Measurements from ENCODE around the gene SHCBP1L. TPM values are rescaled to one million over a fixed set of nuclear protein-coding genes. Genes with fewer than 3 reads are reported as not detected.

Gene SHCBP1L
- polyA plus RNA-seq, 1 experiment, result not detected

DNA sequence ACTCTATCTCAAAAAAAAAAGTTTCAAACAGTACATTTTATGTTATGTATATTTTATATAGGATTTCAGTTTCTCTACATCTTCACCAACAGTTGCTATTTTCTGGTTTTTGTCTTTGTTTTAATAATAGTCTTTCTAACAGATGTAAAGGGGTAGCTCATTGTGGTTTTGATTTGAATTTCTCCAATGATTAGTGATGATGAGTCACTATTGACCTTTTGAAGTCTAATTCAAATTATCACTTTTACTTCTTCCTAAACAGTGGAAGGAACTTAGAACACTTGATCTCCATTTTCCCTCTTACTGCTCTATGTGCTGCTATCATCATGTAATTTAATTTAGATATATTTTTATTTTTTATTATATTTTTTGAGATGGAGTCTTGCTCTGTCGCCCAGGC lies 31.7 kb upstream of the SHCBP1L start:
- no peaks in the 10 kb centered on the region for H3K27me3 ChIP-seq (ENCODE audit: control insufficient read depth, insufficient read depth, low read length)
- H3K9me3 ChIP-seq (ENCODE audit: control insufficient read depth, insufficient read depth, low read length), result peaks cover 2% of the 10 kb centered on the region; the same call in 1 of the 2 replicates
- no peak overlapping the region for H3K4me3 ChIP-seq (ENCODE audit: low read depth, low read length)
- POLR2A ChIA-PET, result no interaction called here
- DNase-seq (ENCODE audit: low read depth, low spot score), result no peak
- H3K27ac ChIP-seq (ENCODE audit: low read depth, low read length), result no peak overlapping the region
- CTCF ChIA-PET, result interaction anchor here (0.7 kb wide), 1 partner anchor 297 kb away, joined by 3 read pairs; no protein-coding TSS in a partner anchor
- TF ChIP-seq, protein P1, sequence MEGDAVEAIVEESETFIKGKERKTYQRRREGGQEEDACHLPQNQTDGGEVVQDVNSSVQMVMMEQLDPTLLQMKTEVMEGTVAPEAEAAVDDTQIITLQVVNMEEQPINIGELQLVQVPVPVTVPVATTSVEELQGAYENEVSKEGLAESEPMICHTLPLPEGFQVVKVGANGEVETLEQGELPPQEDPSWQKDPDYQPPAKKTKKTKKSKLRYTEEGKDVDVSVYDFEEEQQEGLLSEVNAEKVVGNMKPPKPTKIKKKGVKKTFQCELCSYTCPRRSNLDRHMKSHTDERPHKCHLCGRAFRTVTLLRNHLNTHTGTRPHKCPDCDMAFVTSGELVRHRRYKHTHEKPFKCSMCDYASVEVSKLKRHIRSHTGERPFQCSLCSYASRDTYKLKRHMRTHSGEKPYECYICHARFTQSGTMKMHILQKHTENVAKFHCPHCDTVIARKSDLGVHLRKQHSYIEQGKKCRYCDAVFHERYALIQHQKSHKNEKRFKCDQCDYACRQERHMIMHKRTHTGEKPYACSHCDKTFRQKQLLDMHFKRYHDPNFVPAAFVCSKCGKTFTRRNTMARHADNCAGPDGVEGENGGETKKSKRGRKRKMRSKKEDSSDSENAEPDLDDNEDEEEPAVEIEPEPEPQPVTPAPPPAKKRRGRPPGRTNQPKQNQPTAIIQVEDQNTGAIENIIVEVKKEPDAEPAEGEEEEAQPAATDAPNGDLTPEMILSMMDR (IDR thresholded peaks at IDR 0.05; ENCODE audit: low read depth, low read length), result no peak

DNA sequence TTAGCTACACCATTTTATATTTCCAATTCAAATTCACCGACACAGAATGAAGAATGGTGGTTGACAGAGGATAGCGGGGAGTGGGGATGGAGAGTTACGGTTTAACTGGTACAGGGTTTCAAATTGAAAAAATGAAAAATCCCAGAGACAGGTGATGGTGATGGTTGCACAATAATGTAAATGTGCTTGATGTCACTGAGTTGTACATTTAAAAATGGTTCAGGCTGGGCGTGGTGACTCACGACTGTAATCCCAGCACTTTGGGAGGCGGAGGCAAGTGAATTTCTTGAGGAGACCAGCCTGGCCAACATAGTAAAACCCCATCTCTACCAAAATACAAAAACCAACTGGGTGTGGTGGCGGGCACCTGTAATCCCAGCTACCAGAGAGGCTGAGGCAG lies 31.2 kb upstream of the SHCBP1L start:
- CTCF ChIA-PET, result interaction anchor here (0.7 kb wide), 1 partner anchor 298 kb away, joined by 3 read pairs; no protein-coding TSS in a partner anchor
- no peak for DNase-seq (ENCODE audit: low read depth, low spot score)

DNA sequence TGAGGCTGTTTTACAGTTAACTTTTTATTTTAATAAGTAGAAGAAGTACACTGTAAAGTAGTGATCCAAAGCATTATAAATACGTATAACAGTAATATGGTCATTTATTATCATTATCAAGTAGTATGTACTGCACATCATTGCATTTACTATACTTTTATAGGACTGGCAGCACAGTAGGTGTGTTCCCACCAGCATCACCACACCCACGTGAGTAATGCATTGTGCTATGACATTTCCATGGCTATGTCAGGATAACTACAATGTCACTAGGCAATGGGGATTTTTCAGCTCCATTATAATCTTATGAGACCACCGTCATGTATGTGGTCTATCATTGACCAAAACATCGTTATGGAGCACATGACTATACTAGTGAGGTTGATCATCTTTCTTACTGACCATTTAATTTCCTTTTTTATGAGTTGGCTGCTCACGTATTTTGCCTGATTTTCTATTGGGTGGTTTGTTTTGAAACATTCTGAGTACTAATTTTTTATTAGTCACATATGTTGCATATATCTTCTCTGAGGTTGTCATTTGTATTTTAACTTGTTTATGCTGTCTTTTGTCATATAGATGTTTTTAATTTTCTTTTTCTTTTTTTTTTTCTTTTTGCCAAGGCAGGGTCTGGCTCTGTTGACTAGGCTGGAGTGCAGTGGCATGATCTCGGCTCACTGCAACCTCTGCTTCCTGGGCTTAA lies 25.3 kb upstream of the SHCBP1L start:
- Histone ChIP-seq H3K9me3 (ENCODE audit: control insufficient read depth, insufficient read depth, low read length) (no peaks in the 10 kb centered on the region), H3K27me3 (ENCODE audit: control insufficient read depth, insufficient read depth, low read length) (no peaks in the 10 kb centered on the region), H3K27ac (ENCODE audit: low read depth, low read length) (no peak overlapping the region), H3K4me3 (ENCODE audit: low read depth, low read length) (no peak overlapping the region)
- TF ChIP-seq, protein P1 (IDR thresholded peaks at IDR 0.05; ENCODE audit: low read depth, low read length), result no peak
- POLR2A ChIA-PET, result no interaction called here
- DNase-seq (ENCODE audit: low read depth, low spot score), result no peak
- CTCF ChIA-PET, result interaction anchor here (0.7 to 0.9 kb wide), 2 partner anchors 15 to 16 kb away, joined by 3 read pairs; no protein-coding TSS in a partner anchor

More for the DNA sequence above, 31.2 kb upstream of the SHCBP1L start:
- TF ChIP-seq, protein P1 (IDR thresholded peaks at IDR 0.05; ENCODE audit: low read depth, low read length), result no peak
- Histone ChIP-seq H3K27me3 (ENCODE audit: control insufficient read depth, insufficient read depth, low read length) (no peaks in the 10 kb centered on the region), H3K9me3 (ENCODE audit: control insufficient read depth, insufficient read depth, low read length) (peaks cover 2% of the 10 kb centered on the region; the same call in 1 of the 2 replicates), H3K4me3 (ENCODE audit: low read depth, low read length) (no peak overlapping the region), H3K27ac (ENCODE audit: low read depth, low read length) (no peak overlapping the region)
- POLR2A ChIA-PET, result no interaction called here

DNA sequence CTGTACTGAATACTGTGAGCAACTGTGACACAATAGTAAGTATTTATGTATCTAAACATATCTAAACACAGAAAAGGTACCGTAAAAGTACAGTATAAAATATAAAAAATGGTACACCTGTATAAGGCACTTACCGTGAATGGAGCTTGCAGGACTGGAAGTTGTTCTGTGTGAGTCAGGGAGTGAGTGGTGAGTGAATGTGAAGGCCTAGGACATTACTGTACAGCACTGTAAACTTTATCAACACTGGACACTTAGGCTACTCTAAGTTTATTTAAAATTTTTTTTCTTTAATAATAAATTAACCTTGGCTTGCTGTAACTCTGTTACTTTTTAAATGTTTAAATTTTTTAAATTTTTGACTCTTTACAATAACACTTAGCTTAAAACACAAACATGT lies 24.5 kb upstream of the SHCBP1L start:
- POLR2A ChIA-PET, result interaction anchor here (1.2 kb wide), 1 partner anchor 15 kb away, joined by 3 read pairs; no protein-coding TSS in a partner anchor
- DNase-seq (ENCODE audit: low read depth, low spot score), result no peak

More for the DNA sequence above, 24.5 kb upstream of the SHCBP1L start:
- Histone ChIP-seq H3K9me3 (ENCODE audit: control insufficient read depth, insufficient read depth, low read length) (no peaks in the 10 kb centered on the region), H3K4me3 (ENCODE audit: low read depth, low read length) (no peak overlapping the region), H3K27ac (ENCODE audit: low read depth, low read length) (no peak overlapping the region), H3K27me3 (ENCODE audit: control insufficient read depth, insufficient read depth, low read length) (no peaks in the 10 kb centered on the region)
- TF ChIP-seq, protein P1 (IDR thresholded peaks at IDR 0.05; ENCODE audit: low read depth, low read length), result no peak
- CTCF ChIA-PET, result interaction anchor here (0.9 kb wide), 1 partner anchor 15 kb away, joined by 3 read pairs; no protein-coding TSS in a partner anchor
